Ishikawa (cell line): ENCODE data around the gene PSTPIP1.

Source experiments
- CEBPB ChIP-seq: IDR thresholded peaks from 2 replicates; pipeline ENCODE4 v1.6.1; 2012
- CREB1 ChIP-seq: IDR thresholded peaks from 2 replicates; pipeline ENCODE4 v1.6.1; 2012; ENCODE audit warnings: low read depth
- EGR1 ChIP-seq: IDR thresholded peaks from 2 replicates; pipeline ENCODE4 v1.6.1; 2012
- EP300 ChIP-seq: IDR thresholded peaks from 2 replicates; pipeline ENCODE4 v1.6.1; 2012; ENCODE audit warnings: borderline replicate concordance
- FOXM1 ChIP-seq: IDR thresholded peaks from 2 replicates; pipeline ENCODE4 v1.6.1; 2012; ENCODE audit warnings: low read depth, borderline replicate concordance
- MAX ChIP-seq: IDR thresholded peaks from 2 replicates; pipeline ENCODE4 v1.6.1; 2012
- NFIC ChIP-seq: IDR thresholded peaks from 2 replicates; pipeline ENCODE4 v1.6.1; 2012
- RAD21 ChIP-seq: IDR thresholded peaks from 2 replicates; pipeline ENCODE4 v1.6.1; 2012; ENCODE audit warnings: low read depth
- TAF1 ChIP-seq: IDR thresholded peaks from 2 replicates; pipeline ENCODE4 v1.6.1; 2012; ENCODE audit warnings: low read depth, mild to moderate bottlenecking
- TCF12 ChIP-seq: IDR thresholded peaks from 2 replicates; pipeline ENCODE4 v1.6.1; 2012; ENCODE audit warnings: low read depth
- TEAD4 ChIP-seq: IDR thresholded peaks from 2 replicates; pipeline ENCODE4 v1.6.1; 2012
- YY1 ChIP-seq: IDR thresholded peaks from 2 replicates; pipeline ENCODE4 v1.6.1; 2012; ENCODE audit warnings: low read depth
- ZBTB7A ChIP-seq: IDR thresholded peaks from 2 replicates; pipeline ENCODE4 v1.6.1; 2012; ENCODE audit warnings: low read depth
- TF ChIP-seq, protein P1 (sequence below): IDR thresholded peaks from 2 replicates; pipeline ENCODE4 v1.6.1; 2012
- TF ChIP-seq, protein P2 (sequence below): IDR thresholded peaks from 2 replicates; pipeline ENCODE4 v1.6.1; 2012; ENCODE audit warnings: low read depth, mild to moderate bottlenecking

Gene PSTPIP1

DNA sequence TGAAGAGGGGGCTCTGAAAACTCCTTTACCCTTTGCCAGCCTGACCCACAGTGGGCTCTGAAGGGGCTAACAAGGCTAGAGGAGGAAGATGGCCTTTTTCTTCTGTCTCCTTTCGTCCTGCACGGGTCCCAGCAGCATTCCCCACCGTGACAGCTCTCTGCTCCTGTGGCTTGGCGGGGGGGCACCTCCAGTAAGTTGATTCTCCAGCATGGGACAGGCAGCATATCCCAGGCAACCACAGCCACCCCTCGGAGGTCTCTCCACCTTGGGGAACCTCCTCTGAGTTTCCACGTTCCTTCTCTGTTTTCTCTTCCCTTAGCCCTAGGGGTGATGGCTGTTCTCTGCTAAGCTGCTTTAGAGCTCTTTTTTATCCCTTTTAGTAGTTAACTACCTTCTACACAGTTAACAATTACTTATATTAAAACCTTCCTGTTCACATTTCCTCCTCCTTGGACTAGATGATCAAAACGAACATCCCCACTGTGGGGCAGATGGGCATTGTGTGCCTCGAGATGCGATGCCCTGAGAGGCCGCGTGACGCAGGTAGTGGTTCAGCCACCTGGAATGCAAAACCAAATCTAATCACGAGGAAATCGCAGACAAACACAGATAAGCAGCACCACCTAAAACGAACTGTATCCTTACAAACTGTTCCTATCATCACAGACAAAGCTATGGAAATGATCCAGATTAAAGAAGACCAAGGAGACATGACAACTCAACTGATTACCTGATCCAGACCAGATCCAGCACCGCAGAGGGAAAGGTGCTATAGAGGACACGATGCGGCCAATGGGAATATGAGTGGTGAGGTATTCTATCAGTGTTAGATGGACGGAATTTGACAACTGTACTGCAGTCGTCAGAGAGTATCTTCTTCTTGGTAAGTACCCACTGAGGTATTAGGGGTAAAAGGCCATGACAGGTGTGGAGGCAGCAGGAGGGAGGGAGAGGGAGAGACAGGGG lies 48.3 kb downstream of the PSTPIP1 start:
- TF ChIP-seq FOXM1 (no peak), YY1 (no peak), EP300 (no peak), ZBTB7A (no peak), CEBPB (no peak), NFIC (no peak), RAD21 (no peak), TEAD4 (no peak), TCF12 (no peak), EGR1 (no peak), MAX (no peak), CREB1 (no peak)
- TF ChIP-seq, protein P1, sequence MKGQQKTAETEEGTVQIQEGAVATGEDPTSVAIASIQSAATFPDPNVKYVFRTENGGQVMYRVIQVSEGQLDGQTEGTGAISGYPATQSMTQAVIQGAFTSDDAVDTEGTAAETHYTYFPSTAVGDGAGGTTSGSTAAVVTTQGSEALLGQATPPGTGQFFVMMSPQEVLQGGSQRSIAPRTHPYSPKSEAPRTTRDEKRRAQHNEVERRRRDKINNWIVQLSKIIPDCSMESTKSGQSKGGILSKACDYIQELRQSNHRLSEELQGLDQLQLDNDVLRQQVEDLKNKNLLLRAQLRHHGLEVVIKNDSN: no peak
- TF ChIP-seq, protein P2, sequence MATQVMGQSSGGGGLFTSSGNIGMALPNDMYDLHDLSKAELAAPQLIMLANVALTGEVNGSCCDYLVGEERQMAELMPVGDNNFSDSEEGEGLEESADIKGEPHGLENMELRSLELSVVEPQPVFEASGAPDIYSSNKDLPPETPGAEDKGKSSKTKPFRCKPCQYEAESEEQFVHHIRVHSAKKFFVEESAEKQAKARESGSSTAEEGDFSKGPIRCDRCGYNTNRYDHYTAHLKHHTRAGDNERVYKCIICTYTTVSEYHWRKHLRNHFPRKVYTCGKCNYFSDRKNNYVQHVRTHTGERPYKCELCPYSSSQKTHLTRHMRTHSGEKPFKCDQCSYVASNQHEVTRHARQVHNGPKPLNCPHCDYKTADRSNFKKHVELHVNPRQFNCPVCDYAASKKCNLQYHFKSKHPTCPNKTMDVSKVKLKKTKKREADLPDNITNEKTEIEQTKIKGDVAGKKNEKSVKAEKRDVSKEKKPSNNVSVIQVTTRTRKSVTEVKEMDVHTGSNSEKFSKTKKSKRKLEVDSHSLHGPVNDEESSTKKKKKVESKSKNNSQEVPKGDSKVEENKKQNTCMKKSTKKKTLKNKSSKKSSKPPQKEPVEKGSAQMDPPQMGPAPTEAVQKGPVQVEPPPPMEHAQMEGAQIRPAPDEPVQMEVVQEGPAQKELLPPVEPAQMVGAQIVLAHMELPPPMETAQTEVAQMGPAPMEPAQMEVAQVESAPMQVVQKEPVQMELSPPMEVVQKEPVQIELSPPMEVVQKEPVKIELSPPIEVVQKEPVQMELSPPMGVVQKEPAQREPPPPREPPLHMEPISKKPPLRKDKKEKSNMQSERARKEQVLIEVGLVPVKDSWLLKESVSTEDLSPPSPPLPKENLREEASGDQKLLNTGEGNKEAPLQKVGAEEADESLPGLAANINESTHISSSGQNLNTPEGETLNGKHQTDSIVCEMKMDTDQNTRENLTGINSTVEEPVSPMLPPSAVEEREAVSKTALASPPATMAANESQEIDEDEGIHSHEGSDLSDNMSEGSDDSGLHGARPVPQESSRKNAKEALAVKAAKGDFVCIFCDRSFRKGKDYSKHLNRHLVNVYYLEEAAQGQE: no peak

DNA sequence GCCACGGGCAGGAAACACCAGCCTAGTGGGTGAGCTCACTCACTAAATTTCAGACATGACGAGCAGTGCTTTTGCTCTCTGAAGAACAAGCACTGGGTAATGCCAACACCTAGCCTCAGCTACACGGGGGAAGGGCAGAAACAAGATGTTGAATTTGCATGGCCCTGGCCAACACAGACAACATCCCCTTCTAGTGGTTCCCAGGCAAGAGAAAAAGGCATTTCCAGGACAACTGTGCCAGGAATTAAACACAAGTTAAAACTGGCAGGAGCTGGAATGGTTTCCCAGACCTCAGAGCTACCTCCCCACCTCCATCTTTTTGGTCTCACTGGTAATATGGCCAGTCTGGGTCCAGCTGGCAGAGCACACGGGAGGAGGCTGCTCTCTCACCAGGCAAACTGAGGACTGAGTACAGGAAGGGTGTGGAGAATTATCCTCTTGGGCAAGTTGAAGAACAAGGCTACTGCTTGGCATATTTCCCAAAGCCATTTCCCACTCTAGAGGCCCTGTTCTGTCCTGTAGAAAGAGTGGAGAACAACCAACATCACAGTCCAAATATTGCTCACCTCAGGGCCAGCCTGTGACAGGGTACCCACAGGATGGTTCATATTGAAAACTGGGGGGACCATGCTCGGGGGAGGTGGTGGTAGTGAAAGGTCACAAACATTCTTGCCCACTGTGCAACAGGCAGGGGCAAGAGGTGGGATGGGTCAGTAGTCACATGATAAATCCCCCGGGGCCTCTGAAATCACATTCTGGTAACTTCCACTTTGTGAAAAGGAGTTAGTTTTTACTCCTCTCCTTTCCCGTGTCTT lies 49.5 kb downstream of the PSTPIP1 start:
- TF ChIP-seq, protein P2: no peak
- no peak for TF ChIP-seq NFIC
- TF ChIP-seq TCF12: no peak
- TF ChIP-seq CEBPB: no peak

DNA sequence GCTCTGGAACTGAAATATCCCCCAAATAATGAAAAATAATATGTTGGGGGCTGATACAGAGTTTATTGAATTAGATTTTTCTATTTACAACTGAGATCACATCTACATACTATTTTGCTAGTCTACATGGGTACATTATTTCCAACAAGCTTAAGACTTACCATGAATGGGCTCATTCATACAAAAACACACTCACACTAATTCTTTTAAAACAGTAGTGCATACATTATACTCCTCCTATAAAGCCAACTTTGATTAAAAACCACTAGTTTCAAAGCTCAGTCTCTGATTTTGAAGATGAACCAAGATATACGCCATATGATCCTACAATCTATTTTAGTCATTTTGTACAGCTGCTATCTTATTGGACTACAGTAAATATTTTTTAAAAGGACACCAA lies 51.1 kb downstream of the PSTPIP1 start:
- TF ChIP-seq CEBPB: no peak
- TF ChIP-seq, protein P2: no peak
- no peak for TF ChIP-seq MAX
- no peak for TF ChIP-seq TAF1
- TF ChIP-seq NFIC: no peak
- no peak for TF ChIP-seq FOXM1
- TF ChIP-seq RAD21: no peak
- TF ChIP-seq YY1: no peak
- no peak for TF ChIP-seq EP300
- TF ChIP-seq CREB1: no peak
- TF ChIP-seq EGR1: no peak
- no peak for TF ChIP-seq ZBTB7A
- TF ChIP-seq TCF12: no peak
- no peak for TF ChIP-seq TEAD4

DNA sequence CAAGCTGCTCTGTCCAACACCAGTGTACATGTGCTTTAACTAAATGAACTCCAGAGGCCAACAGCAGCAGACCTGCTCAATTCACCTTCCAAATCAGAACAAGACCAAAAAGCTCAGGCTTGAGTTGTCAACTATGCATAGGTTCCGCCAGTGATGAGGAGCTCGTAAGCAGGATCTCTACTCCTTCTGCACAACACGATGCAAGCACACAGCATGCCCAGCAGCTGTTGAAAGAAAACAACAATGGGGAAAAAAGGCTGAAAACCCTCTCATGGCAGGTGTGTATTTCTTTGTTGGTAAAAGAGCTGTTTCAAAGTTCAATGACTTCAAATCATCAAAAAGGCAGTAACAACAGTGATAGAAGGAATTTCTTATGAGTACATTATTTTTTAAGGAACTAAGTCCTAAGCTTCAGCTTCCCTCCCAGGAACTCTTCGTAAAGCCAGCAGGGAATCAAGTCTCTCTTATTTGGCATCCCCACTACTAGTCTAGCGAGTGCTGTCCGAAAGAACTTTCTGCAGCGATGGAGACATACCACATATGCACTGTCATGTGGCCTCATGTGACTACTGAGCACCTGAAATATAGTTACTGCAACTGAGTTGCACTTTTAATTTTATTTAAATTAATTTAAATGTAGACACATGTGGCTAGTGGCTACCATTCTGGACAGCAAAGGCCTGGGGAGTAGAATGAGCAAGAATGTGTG lies 51.9 kb downstream of the PSTPIP1 start:
- TF ChIP-seq TCF12 (no peak), ZBTB7A (no peak)
